ENCODE measurements around the gene LCN1. TPM values are rescaled to one million over a fixed set of nuclear protein-coding genes. Genes with fewer than 3 reads are reported as not detected.
A peak's percentile ranks its signal among the peaks of the same experiment; 100 is the strongest.

The LCN1 gene
- total RNA-seq, 1 donor from 2014 or later, result not detected

DNA sequence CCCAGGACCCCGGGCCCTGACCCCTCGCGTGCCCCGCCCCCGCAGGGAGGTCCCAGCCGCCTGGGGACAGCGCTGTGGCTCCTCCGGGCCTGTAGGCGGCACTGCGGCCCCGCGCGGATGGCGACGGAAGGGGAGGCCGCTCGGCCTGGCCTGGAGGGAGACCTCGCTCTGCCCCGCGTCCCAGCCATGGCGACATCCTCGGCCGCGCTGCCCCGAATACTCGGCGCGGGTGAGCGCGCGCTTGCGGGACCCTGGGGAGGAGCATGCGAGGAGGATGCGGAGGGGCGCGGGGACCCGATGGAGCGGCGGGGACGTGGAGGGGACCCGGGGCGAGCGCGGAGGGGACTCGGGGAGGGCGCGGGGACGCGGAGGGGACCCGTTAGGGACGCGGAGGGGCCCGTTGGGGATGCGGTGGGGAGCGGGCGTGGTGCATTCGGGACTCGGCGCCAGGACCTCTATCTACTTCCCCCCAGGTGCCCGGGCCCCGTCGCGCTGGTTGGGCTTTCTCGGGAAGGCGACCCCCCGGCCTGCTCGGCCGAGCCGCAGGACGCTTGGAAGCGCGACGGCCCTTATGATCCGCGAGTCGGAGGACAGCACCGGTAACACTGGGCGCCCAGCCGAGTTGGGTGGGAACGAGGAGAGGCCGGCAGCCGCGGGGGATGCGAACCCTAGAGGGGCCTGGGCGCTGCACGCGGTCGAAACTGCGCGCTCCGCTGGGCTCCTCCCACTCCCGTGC, 20.5 kb upstream of the LCN1 start, which contains the start of gene MRPS2:
MRPS2 (plus strand) TSS at position 158 of the 736 bp plus-strand sequence; CDS start at position 187, 29 bp downstream.
- Mint-ChIP-seq H3K4me1 (ENCODE audit: low read depth) (peaks cover 12% of the 10 kb centered on the region), H3K36me3 (ENCODE audit: insufficient read depth) (peaks cover 2% of the 10 kb centered on the region), H3K4me3 (ENCODE audit: low read depth) (peak within 1 kb of the TSS; percentile 91), H3K27ac (peak within 1 kb of the TSS; percentile 95), H3K27me3 (no peaks in the 10 kb centered on the region), H3K9me3 (ENCODE audit: low read depth) (no peaks in the 10 kb centered on the region)
- DNase-seq (ENCODE audit: low spot score, unreplicated experiment), result peak; percentile 93
- TF ChIP-seq, protein P1, sequence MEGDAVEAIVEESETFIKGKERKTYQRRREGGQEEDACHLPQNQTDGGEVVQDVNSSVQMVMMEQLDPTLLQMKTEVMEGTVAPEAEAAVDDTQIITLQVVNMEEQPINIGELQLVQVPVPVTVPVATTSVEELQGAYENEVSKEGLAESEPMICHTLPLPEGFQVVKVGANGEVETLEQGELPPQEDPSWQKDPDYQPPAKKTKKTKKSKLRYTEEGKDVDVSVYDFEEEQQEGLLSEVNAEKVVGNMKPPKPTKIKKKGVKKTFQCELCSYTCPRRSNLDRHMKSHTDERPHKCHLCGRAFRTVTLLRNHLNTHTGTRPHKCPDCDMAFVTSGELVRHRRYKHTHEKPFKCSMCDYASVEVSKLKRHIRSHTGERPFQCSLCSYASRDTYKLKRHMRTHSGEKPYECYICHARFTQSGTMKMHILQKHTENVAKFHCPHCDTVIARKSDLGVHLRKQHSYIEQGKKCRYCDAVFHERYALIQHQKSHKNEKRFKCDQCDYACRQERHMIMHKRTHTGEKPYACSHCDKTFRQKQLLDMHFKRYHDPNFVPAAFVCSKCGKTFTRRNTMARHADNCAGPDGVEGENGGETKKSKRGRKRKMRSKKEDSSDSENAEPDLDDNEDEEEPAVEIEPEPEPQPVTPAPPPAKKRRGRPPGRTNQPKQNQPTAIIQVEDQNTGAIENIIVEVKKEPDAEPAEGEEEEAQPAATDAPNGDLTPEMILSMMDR (IDR thresholded peaks at IDR 0.05; ENCODE audit: unreplicated experiment), result peak; percentile 86

DNA sequence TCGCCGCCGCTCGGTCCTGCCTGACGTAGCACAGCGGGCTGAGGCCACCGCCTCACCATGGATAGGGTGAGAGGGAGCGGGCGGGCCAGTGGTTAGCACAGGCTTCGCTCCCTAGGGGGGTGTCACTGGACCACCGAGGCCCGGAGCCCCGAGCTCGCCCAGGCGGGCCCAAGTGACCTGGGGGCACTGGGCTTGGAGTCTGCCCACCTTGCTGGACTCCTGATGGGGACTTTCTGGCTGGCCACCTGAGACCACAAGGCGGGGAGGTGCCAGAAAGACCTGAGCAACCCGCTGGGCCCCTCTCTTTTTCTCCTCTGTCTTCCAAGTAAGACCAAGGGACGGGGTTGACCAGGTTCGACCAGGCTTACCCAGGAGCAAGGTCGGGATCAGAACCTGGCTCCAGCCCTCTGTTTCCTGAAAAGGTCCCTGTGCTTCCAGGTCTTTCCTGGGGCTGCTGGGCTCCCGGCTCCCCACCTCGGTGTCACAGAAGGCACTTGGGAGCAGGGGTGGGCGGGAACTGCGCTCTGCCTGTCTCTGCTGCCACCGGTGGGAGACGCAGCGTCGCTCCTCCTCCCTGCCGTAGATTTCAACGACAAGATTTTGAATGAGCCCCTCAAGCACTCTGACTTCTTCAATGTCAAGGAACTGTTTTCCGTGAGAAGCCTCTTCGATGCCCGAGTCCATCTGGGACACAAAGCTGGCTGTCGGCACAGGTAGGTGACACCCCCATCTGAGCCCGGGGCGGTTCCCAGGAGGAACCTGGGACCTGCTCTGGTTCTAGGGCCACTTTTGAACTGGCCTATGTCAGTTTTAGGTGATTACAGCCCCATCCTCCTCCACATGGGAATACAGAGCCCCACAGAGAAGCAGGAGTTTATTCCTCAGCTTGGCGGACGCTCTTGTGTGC, 19.7 kb upstream of the LCN1 start:
- Mint-ChIP-seq H3K27me3 (no peaks in the 10 kb centered on the region), H3K36me3 (ENCODE audit: insufficient read depth) (peaks cover 2% of the 10 kb centered on the region), H3K27ac (peak overlapping the region; percentile 52), H3K9me3 (ENCODE audit: low read depth) (no peaks in the 10 kb centered on the region), H3K4me1 (ENCODE audit: low read depth) (peaks cover 12% of the 10 kb centered on the region), H3K4me3 (ENCODE audit: low read depth) (peak overlapping the region; percentile 91)
- TF ChIP-seq, protein P1 (IDR thresholded peaks at IDR 0.05; ENCODE audit: unreplicated experiment), result no peak
- no peak for DNase-seq (ENCODE audit: low spot score, unreplicated experiment)

DNA sequence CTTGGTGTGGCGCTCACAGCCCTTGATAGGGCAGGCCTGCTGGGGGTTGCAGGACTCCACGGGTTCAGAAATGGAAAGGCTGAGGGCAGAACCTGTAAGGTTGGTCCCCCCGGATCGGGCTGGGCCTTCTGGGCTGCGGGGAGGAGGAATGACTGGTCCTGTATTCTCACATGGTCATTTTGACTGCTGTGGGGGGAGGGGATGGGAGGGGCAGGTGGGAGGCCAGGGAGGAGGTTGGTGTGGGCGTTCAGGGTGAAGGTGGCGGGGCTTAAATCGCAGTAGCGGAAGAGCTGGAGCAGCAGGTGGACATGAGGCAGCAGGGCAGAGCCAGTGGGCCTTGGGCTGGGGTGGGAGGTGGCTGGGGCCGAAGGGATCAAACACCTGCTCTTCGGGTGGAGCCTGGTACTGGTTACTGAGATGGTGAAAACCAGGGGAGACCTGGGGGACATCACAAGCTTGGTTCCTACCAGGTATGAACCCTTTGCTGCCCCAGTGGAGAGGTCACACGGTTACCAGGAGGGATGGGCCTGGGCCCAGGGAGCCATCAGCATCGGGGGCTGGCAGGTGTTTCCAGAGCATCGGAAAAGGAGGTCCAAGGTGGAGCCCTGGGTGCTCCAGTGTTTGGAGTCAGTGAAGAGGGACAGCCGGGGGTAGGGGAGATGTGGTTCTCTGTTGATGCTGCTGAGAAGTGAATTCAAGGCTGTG, 18.9 kb upstream of the LCN1 start:
- Mint-ChIP-seq H3K27me3 (no peaks in the 10 kb centered on the region), H3K36me3 (ENCODE audit: insufficient read depth) (peaks cover 2% of the 10 kb centered on the region), H3K4me3 (ENCODE audit: low read depth) (peak overlapping the region; percentile 91), H3K4me1 (ENCODE audit: low read depth) (peaks cover 12% of the 10 kb centered on the region), H3K27ac (no peak overlapping the region), H3K9me3 (ENCODE audit: low read depth) (no peaks in the 10 kb centered on the region)
- TF ChIP-seq, protein P1 (IDR thresholded peaks at IDR 0.05; ENCODE audit: unreplicated experiment), result no peak
- DNase-seq (ENCODE audit: low spot score, unreplicated experiment), result no peak

DNA sequence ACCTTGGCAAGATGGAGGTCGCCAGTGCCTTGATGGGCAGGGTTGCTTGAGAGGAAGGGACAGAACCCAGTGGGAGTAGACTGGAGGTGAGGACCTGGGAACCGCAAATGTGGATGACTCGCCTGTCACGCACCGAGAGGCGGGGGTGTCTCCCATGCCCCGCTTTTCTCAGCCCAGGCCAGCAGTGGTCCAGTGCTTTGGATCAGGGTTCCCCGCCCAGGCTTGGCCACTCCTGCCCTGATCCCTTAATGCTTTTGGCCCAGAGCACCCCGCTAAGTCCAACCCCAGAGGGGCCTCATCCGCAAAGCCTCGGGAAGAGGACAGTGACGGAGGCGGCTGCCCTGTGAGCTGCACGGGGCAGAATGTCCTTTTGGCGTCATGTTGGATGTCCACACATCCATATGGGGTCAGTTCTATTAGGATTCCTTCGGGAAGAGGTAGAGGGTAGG, 18.3 kb upstream of the LCN1 start:
- Mint-ChIP-seq H3K4me1 (ENCODE audit: low read depth) (peaks cover 12% of the 10 kb centered on the region), H3K27ac (no peak overlapping the region), H3K36me3 (ENCODE audit: insufficient read depth) (peaks cover 2% of the 10 kb centered on the region), H3K27me3 (no peaks in the 10 kb centered on the region), H3K9me3 (ENCODE audit: low read depth) (no peaks in the 10 kb centered on the region), H3K4me3 (ENCODE audit: low read depth) (peak overlapping the region; percentile 37)
- no peak for DNase-seq (ENCODE audit: low spot score, unreplicated experiment)
- TF ChIP-seq, protein P1 (IDR thresholded peaks at IDR 0.05; ENCODE audit: unreplicated experiment), result no peak
